DOHH2 (cell line): ENCODE measurements around the gene CLIC3.

ENCODE experiments used
- EZH2phosphoT487 ChIP-seq: fragments of 200-600 bp; sonication (generic); IDR thresholded peaks from 2 replicates; pipeline ENCODE4 v1.6.1; 2017; ENCODE audit warnings: borderline replicate concordance, mild to moderate bottlenecking, antibody characterized with exemption, low read length, moderate library complexity, mixed read lengths
- TF ChIP-seq, protein P1 (sequence below): fragments of 200-600 bp; sonication (generic); IDR thresholded peaks from one replicate; pipeline ENCODE4 v1.5.1; 2014; ENCODE audit warnings: antibody characterized with exemption, mild to moderate bottlenecking, low read depth, low read length; ENCODE audit not compliant: poor library complexity, severe bottlenecking

GRCh38 chr9:136952876-136953770, 43.2 kb downstream of the CLIC3 start:
- TF ChIP-seq, protein P1, sequence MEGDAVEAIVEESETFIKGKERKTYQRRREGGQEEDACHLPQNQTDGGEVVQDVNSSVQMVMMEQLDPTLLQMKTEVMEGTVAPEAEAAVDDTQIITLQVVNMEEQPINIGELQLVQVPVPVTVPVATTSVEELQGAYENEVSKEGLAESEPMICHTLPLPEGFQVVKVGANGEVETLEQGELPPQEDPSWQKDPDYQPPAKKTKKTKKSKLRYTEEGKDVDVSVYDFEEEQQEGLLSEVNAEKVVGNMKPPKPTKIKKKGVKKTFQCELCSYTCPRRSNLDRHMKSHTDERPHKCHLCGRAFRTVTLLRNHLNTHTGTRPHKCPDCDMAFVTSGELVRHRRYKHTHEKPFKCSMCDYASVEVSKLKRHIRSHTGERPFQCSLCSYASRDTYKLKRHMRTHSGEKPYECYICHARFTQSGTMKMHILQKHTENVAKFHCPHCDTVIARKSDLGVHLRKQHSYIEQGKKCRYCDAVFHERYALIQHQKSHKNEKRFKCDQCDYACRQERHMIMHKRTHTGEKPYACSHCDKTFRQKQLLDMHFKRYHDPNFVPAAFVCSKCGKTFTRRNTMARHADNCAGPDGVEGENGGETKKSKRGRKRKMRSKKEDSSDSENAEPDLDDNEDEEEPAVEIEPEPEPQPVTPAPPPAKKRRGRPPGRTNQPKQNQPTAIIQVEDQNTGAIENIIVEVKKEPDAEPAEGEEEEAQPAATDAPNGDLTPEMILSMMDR, result no peak
- TF ChIP-seq EZH2phosphoT487, result no peak
